GM12891 (cell line): ENCODE measurements around the gene MYOC.

ENCODE experiments used
- PAX5 ChIP-seq: IDR thresholded peaks from 2 replicates; pipeline ENCODE4 v1.6.1; 2011; ENCODE audit warnings: low read length, moderate library complexity, mild to moderate bottlenecking; ENCODE audit not compliant: insufficient read depth, severe bottlenecking
- POLR2A ChIP-seq: IDR thresholded peaks from 2 replicates; pipeline ENCODE4 v1.6.1; 2011; ENCODE audit warnings: low read depth, low read length, control low read depth

DNA sequence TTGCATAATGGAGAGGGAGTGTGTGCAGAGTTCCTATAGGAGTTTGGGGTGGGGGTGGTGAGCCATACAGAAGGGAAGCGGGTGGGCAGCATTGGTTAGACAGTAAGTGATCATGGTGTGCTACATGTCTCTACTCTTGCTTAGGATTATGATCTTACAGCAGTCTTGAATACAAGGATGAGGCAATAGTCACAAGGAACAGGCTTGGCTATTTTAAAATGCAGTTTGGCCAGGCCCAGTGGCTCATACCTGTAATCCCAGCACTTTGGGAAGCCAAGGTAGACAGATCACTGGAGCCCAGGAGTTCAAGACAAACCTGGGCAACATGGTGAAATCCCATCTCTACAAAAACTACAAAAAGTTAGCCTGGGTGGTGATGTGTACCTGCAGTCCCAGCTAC is 12.3 kb downstream of the MYOC start:
- TF ChIP-seq POLR2A (no peak), PAX5 (no peak)
